WI38 (cell line): Measurements from ENCODE around the gene AKT1S1.

ENCODE experiments used
- H3K4me3 ChIP-seq: 2 replicates; pipeline ENCODE4 v1.5.1; 2011; ENCODE audit warnings: low read depth, mild to moderate bottlenecking, control low read depth, low read length
- TF ChIP-seq, protein P1 (sequence below): IDR thresholded peaks from 2 replicates; pipeline ENCODE4 v1.5.1; 2012; ENCODE audit warnings: low read depth, mild to moderate bottlenecking, control low read depth, low read length

Gene AKT1S1

DNA sequence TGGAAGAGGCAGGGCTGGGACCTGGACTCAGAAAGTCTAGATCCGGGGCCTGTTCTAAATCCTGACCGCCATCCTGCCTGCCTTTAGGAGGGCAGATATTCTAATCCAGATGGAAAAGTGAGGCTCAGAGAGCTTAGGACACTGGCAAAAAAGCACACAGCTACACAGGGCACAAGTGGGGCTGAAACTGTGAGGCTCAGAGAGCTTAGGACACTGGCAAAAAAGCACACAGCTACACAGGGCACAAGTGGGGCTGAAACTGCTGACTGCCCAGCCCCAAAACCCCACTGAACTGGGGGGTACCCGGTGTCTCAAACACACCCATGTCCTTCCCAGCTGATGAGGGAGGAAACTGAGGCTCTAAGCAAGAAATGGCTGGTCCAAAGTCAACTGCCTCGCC, 2.0 kb downstream of the AKT1S1 start:
- peak overlapping the region; percentile 89 for H3K4me3 ChIP-seq
- TF ChIP-seq, protein P1, sequence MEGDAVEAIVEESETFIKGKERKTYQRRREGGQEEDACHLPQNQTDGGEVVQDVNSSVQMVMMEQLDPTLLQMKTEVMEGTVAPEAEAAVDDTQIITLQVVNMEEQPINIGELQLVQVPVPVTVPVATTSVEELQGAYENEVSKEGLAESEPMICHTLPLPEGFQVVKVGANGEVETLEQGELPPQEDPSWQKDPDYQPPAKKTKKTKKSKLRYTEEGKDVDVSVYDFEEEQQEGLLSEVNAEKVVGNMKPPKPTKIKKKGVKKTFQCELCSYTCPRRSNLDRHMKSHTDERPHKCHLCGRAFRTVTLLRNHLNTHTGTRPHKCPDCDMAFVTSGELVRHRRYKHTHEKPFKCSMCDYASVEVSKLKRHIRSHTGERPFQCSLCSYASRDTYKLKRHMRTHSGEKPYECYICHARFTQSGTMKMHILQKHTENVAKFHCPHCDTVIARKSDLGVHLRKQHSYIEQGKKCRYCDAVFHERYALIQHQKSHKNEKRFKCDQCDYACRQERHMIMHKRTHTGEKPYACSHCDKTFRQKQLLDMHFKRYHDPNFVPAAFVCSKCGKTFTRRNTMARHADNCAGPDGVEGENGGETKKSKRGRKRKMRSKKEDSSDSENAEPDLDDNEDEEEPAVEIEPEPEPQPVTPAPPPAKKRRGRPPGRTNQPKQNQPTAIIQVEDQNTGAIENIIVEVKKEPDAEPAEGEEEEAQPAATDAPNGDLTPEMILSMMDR, result no peak

GRCh38 chr19:49874503-49875157, 2.5 kb downstream of the AKT1S1 start:
- TF ChIP-seq, protein P1, result no peak

GRCh38 chr19:49873834-49874233, 3.3 kb downstream of the AKT1S1 start:
- TF ChIP-seq, protein P1, result no peak
- H3K4me3 ChIP-seq, result no peak overlapping the region

More at GRCh38 chr19:49874503-49875157, 2.5 kb downstream of the AKT1S1 start:
- H3K4me3 ChIP-seq, result no peak overlapping the region; the same call in 1 of the 2 replicates

GRCh38 chr19:49873129-49873521, 4.0 kb downstream of the AKT1S1 start:
- no peak overlapping the region for H3K4me3 ChIP-seq
- TF ChIP-seq, protein P1, result no peak

DNA sequence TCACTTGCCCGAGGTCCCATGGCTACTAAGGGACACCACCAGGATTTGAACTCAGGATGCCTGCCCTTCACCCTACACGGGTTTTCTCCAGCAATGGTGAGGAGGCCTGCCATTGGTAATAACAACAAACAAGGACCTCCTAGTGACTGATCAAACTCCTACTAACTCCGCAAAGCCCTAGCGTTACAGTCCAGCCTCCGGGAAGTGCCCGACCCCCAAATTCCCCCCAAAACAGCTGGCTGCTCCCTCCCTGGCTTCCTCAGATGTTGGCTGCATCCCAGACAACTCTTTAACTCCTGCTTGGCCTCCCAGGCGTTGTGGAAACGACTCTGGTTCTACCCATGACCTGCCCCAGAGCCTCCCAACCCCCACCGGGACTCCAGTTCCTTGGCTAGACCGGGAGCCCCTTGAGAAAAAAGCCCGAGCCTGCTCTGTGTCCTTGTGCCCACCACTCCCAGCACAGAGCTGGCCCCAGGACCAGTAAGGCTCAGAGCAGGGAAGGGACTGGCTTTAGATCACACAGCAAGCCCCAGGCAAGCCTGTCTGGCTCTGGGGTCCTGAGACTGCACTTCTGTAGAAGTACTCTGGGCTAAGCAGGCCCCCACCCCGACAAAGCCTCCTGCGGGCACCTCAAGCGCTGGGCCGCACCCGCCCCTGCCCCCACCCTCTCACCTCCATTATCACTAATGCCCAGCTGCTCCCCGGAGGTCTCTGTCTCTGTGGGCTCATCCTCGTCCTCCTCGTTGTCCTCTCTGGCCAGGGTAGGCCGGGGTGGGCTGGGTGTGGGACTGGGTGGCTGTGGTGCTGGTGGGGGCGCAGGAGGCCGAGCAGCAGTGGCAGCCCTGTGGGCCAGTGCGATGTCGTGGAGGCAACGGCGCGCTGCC, 4.7 kb downstream of the AKT1S1 start:
- TF ChIP-seq, protein P1, result no peak
- no peak overlapping the region for H3K4me3 ChIP-seq

GRCh38 chr19:49871349-49871985, 5.7 kb downstream of the AKT1S1 start:
- TF ChIP-seq, protein P1, result no peak
- H3K4me3 ChIP-seq, result no peak overlapping the region
